H1 (cell line): Measurements from ENCODE around the gene DYRK1A. TPM values are rescaled to one million over a fixed set of nuclear protein-coding genes. Genes with fewer than 3 reads are reported as not detected.

Experiments
- CTCF ChIA-PET: fragments of 300-600 bp; sonication (Branson Sonifier 250); formaldehyde crosslinking; loops from one replicate; lab custom pipeline; 2021; ENCODE audit not compliant: partially characterized antibody; lab: Charles Lee
- POLR2A ChIA-PET: fragments of 300-600 bp; sonication (Branson Sonifier 250); formaldehyde crosslinking; loops from one replicate; lab custom pipeline; 2021; ENCODE audit warnings: inconsistent platforms; ENCODE audit not compliant: partially characterized antibody; lab: Charles Lee
- DNase-seq, 2 experiments: peaks; one replicate each; pipeline versions ENCODE4 v3.0.0 to v3.0.0-alpha.2; 2010 to 2022; ENCODE audit warnings: low spot score in 2 of 2, low read depth in 1 of 2, mixed read lengths in 1 of 2
- FAIRE-seq: peaks from 2 replicates; lab custom pipeline; 2011; peaks lifted over from hg19 to GRCh38; lab: Jason Lieb, UNC
- H2AFZ ChIP-seq: 2 replicates; pipeline ENCODE4 v1.8.1; 2012; ENCODE audit warnings: low read length, inconsistent platforms
- H2AK5ac ChIP-seq: 2 replicates; pipeline ENCODE4 v1.6.1; 2013; ENCODE audit warnings: low read depth, low read length
- H2BK120ac ChIP-seq: replicated peaks from 2 replicates; pipeline ENCODE3; 2013; ENCODE audit warnings: low read depth, low read length, inconsistent platforms
- H2BK12ac ChIP-seq: 2 replicates; pipeline ENCODE4 v1.6.1; 2013; ENCODE audit warnings: low read depth, low read length
- H2BK15ac ChIP-seq: 2 replicates; pipeline ENCODE4 v1.6.1; 2013; ENCODE audit warnings: low read length
- H2BK20ac ChIP-seq: 2 replicates; pipeline ENCODE4 v1.6.1; 2013; ENCODE audit warnings: low read length
- H2BK5ac ChIP-seq: 2 replicates; pipeline ENCODE4 v1.6.1; 2013; ENCODE audit warnings: low read depth, low read length
- H3K14ac ChIP-seq: 2 replicates; pipeline ENCODE4 v1.6.1; 2013; ENCODE audit warnings: inconsistent platforms; ENCODE audit not compliant: insufficient read length
- H3K18ac ChIP-seq: 2 replicates; pipeline ENCODE4 v1.6.1; 2013; ENCODE audit warnings: low read length; ENCODE audit errors: extremely low read depth
- H3K23ac ChIP-seq: 2 replicates; pipeline ENCODE4 v1.6.1; 2013; ENCODE audit warnings: inconsistent platforms; ENCODE audit not compliant: insufficient read length
- H3K23me2 ChIP-seq: 2 replicates; pipeline ENCODE4 v1.6.1; 2013; ENCODE audit warnings: low read depth, low read length
- H3K27ac ChIP-seq: 2 replicates; pipeline ENCODE4 v1.6.1; 2011; ENCODE audit warnings: low read depth, low read length, inconsistent platforms
- H3K27me3 ChIP-seq, 4 experiments: replicated peaks in 1 of 4; 1 replicate in 1 of 4; 2 replicates in 3 of 4; pipeline versions ENCODE4 v1.6.1 to v1.8.1; 2011 to 2013; ENCODE audit warnings: low read length in 3 of 4, mild to moderate bottlenecking in 3 of 4, inconsistent platforms in 2 of 4, mixed read lengths in 2 of 4, moderate library complexity in 1 of 4; ENCODE audit not compliant: control insufficient read depth in 3 of 4, insufficient read depth in 3 of 4; ENCODE audit errors: extremely low read depth in 1 of 4
- H3K36me3 ChIP-seq, 4 experiments: 2 replicates each; pipeline versions ENCODE4 v1.6.1 to v1.8.1; 2011 to 2013; ENCODE audit warnings: mild to moderate bottlenecking in 4 of 4, low read length in 3 of 4, moderate library complexity in 2 of 4, control low read depth in 1 of 4, inconsistent platforms in 1 of 4; ENCODE audit not compliant: insufficient read depth in 4 of 4, control insufficient read depth in 2 of 4
- H3K4ac ChIP-seq: replicated peaks from 2 replicates; pipeline ENCODE3; 2013; ENCODE audit warnings: low read length, low read depth, mixed read lengths, inconsistent platforms; ENCODE audit not compliant: insufficient read length
- H3K4me1 ChIP-seq, 4 experiments: replicated peaks in 1 of 4; 1 replicate in 1 of 4; 2 replicates in 3 of 4; pipeline versions ENCODE4 v1.6.1 to v1.8.1; 2011 to 2013; ENCODE audit warnings: low read length in 3 of 4, inconsistent platforms in 2 of 4, mixed read lengths in 1 of 4; ENCODE audit not compliant: insufficient read depth in 4 of 4, control insufficient read depth in 3 of 4
- H3K4me2 ChIP-seq, 2 experiments: 2 replicates each; pipeline versions ENCODE4 v1.6.1 to v1.8.1; 2011 to 2013; ENCODE audit warnings: low read depth in 2 of 2, low read length in 2 of 2, control low read depth in 1 of 2, inconsistent platforms in 1 of 2, mild to moderate bottlenecking in 1 of 2; ENCODE audit not compliant: insufficient read depth in 1 of 2
- H3K4me3 ChIP-seq, 4 experiments: fragments of 200-600, 300-600 bp in 1 of 4; sonication (generic), shearing (Covaris generic), sonication (Bioruptor Twin) in 1 of 4; 2 replicates each; pipeline versions ENCODE4 v1.5.1 to v1.8.1; 2011 to 2016; ENCODE audit warnings: low read length in 4 of 4, low read depth in 3 of 4, control low read depth in 2 of 4, inconsistent platforms in 2 of 4, mild to moderate bottlenecking in 2 of 4, mixed read lengths in 1 of 4, moderate library complexity in 1 of 4; ENCODE audit not compliant: insufficient read depth in 2 of 4; ENCODE audit errors: extremely low read depth in 1 of 4
- H3K56ac ChIP-seq: replicated peaks from 2 replicates; pipeline ENCODE3; 2013; ENCODE audit warnings: low read depth, mild to moderate bottlenecking, mixed read lengths, low read length, inconsistent platforms; ENCODE audit not compliant: insufficient read length
- H3K79me1 ChIP-seq: 2 replicates; pipeline ENCODE4 v1.6.1; 2013; ENCODE audit warnings: low read depth, low read length, control low read depth
- H3K79me2 ChIP-seq, 2 experiments: 2 replicates each; pipeline versions ENCODE4 v1.6.1 to v1.8.1; 2012 to 2013; ENCODE audit warnings: low read length in 2 of 2, mild to moderate bottlenecking in 2 of 2, inconsistent platforms in 1 of 2; ENCODE audit not compliant: insufficient read depth in 2 of 2, control insufficient read depth in 1 of 2
- H3K9ac ChIP-seq, 4 experiments: replicated peaks in 1 of 4; 1 replicate in 1 of 4; 2 replicates in 3 of 4; pipeline versions ENCODE4 v1.6.1 to v1.8.1; 2011 to 2013; ENCODE audit warnings: low read depth in 3 of 4, low read length in 3 of 4, control low read depth in 2 of 4, mild to moderate bottlenecking in 2 of 4, moderate library complexity in 2 of 4, inconsistent platforms in 1 of 4; ENCODE audit errors: extremely low read depth in 1 of 4
- H3K9me3 ChIP-seq, 2 experiments: 2 replicates each; pipeline versions ENCODE4 v1.6.1 to v1.8.1; 2012 to 2013; ENCODE audit warnings: mild to moderate bottlenecking in 2 of 2, moderate library complexity in 2 of 2, control low read depth in 1 of 2, inconsistent platforms in 1 of 2, low read depth in 1 of 2, low read length in 1 of 2, mixed read lengths in 1 of 2; ENCODE audit not compliant: insufficient read depth in 2 of 2
- H4K20me1 ChIP-seq, 2 experiments: replicated peaks in 1 of 2; 2 replicates each; pipeline versions ENCODE3 to v1.8.1; 2011 to 2013; ENCODE audit warnings: inconsistent platforms in 2 of 2, low read length in 2 of 2, mild to moderate bottlenecking in 1 of 2; ENCODE audit not compliant: insufficient read depth in 2 of 2, control insufficient read depth in 1 of 2
- H4K5ac ChIP-seq: 2 replicates; pipeline ENCODE4 v1.6.1; 2013; ENCODE audit warnings: low read length, low read depth, mixed read lengths, inconsistent platforms; ENCODE audit not compliant: insufficient read length
- H4K8ac ChIP-seq: 2 replicates; pipeline ENCODE4 v1.8.0; 2013; ENCODE audit warnings: mild to moderate bottlenecking, moderate library complexity, low read length, inconsistent platforms; ENCODE audit not compliant: insufficient read depth; ENCODE audit errors: extremely low read depth
- H4K91ac ChIP-seq: replicated peaks from 2 replicates; pipeline ENCODE3; 2013; ENCODE audit warnings: low read length, mixed read lengths, inconsistent platforms; ENCODE audit not compliant: insufficient read length
- ATF2 ChIP-seq: IDR thresholded peaks from 2 replicates; pipeline ENCODE4 v1.6.1; 2012; ENCODE audit warnings: low read length, inconsistent platforms
- CBX5 ChIP-seq: fragments of 300-800, 300-1000 bp; sonication (generic); IDR thresholded peaks from 2 replicates; pipeline ENCODE4 v1.7.1; 2016; ENCODE audit warnings: antibody characterized with exemption, low read length, low read depth
- EP300 ChIP-seq, 2 experiments: IDR thresholded peaks; 1 replicate in 1 of 2; 2 replicates in 1 of 2; pipeline ENCODE4 v1.6.1; 2011 to 2012; ENCODE audit warnings: low read depth in 2 of 2, low read length in 2 of 2, mild to moderate bottlenecking in 2 of 2, borderline replicate concordance in 1 of 2, inconsistent platforms in 1 of 2, moderate library complexity in 1 of 2
- POU5F1 ChIP-seq: IDR thresholded peaks from 2 replicates; pipeline ENCODE4 v1.6.1; 2011; ENCODE audit warnings: low read depth, mild to moderate bottlenecking, low read length, moderate library complexity
- SP2 ChIP-seq: IDR thresholded peaks from 2 replicates; pipeline ENCODE4 v1.6.1; 2012; ENCODE audit warnings: mild to moderate bottlenecking, low read length, inconsistent platforms
- SUZ12 ChIP-seq: fragments of 200-600 bp; sonication (generic); IDR thresholded peaks from 2 replicates; pipeline ENCODE4 v1.6.1; 2012; ENCODE audit warnings: mild to moderate bottlenecking, inconsistent platforms, low read length, moderate library complexity, mixed read lengths
- TBP ChIP-seq: IDR thresholded peaks from 2 replicates; pipeline ENCODE4 v1.6.1; 2011; ENCODE audit warnings: low read depth, low read length, improper control_type of control experiment
- WGBS, 2 experiments: shearing (Covaris generic) in 1 of 2; methylation state at CpG; one replicate each; pipeline versions ENCODE4 v1.1.6 to v1.1.7; 2013 to 2015; ENCODE audit warnings: low lambda C conversion rate in 2 of 2, mixed read lengths in 2 of 2, inconsistent platforms in 1 of 2, low coverage in 1 of 2, missing lambda C conversion rate in 1 of 2; ENCODE audit not compliant: insufficient replicate concordance in 2 of 2, insufficient coverage in 1 of 2, insufficient read length in 1 of 2; ENCODE audit errors: extremely low coverage in 1 of 2, missing lambda C conversion rate in 1 of 2; 5-methylcytosine and 5-hydroxymethylcytosine counted together
- polyA plus RNA-seq, 7 experiments: library from polyadenylated mRNA; depleted of rRNA in 3 of 7; stranded (reverse) in 5 of 7; unstranded in 2 of 7; fragments of >200 nt in 5 of 7; fragments of 200-250 nt in 2 of 7; gene quantifications; 1 replicate in 5 of 7; 2 replicates in 1 of 7; 4 replicates in 1 of 7; pipeline versions ENCODE4 v1.2.1 to v1.2.3, GENCODE V29; 2011 to 2013; ENCODE audit warnings: missing spikeins in 2 of 7, mixed read lengths in 2 of 7
- total RNA-seq: library from RNA; stranded (reverse); fragmentation: NEBNext Ultra II Directional; extraction: Animal tissue kit (Norgen Biotek cat#: 25700); gene quantifications from 2 replicates; pipeline ENCODE4 v1.2.1, GENCODE V29; 2021

DYRK1A gene
- total and polyA plus RNA-seq, 2 of the 8 experiments (the other 6 are each of a cell fraction or from before 2014, with no cell fraction given) = 61.1 to 62.2 TPM

- no peak overlapping the region for H3K4me2 ChIP-seq
- H3K4me3 ChIP-seq = no peak overlapping the region
- H2BK120ac ChIP-seq = no peak overlapping the region
- no peak overlapping the region for H3K56ac ChIP-seq
- ChIA-PET POLR2A (interaction anchor here (1.3 to 1.5 kb wide), 2 partner anchors 12 to 54 kb away, joined by 3 to 5 read pairs; no protein-coding TSS in a partner anchor), CTCF (interaction anchor here (0.7 kb wide), 1 partner anchor 40 kb away, joined by 3 read pairs; no protein-coding TSS in a partner anchor)
- no peak overlapping the region for H2BK20ac ChIP-seq
- no peak overlapping the region for H4K5ac ChIP-seq
- H3K4me1 ChIP-seq = peaks cover 0 to 5% (median 1%) of the 10 kb centered on the region in 4 experiments; a peak in 3 of 7 replicates
- H3K14ac ChIP-seq = no peak overlapping the region
- H3K4ac ChIP-seq = no peak overlapping the region
- peaks cover 0 to 5% of the 10 kb centered on the region in 2 experiments; a peak in 1 of 4 replicates for H3K9me3 ChIP-seq
- H3K9ac ChIP-seq = no peak overlapping the region
- H3K27ac ChIP-seq = no peak overlapping the region
- H2BK5ac ChIP-seq = no peak overlapping the region
- H3K23ac ChIP-seq = no peak overlapping the region
- H3K27me3 ChIP-seq = no peaks in the 10 kb centered on the region
- no peak overlapping the region for H2BK12ac ChIP-seq
- WGBS, 2 experiments = 100% methylated on average over 1 of the region's 1 CpG; no CpG with 5 or more reads in 1 of the 2 experiments
- no peak overlapping the region for H4K91ac ChIP-seq
- FAIRE-seq (no peak), DNase-seq (no peak)
- H3K23me2 ChIP-seq = no peaks in the 10 kb centered on the region
- TF ChIP-seq ATF2 (no peak), POU5F1 (no peak), TBP (no peak), EP300 (IDR thresholded peaks at IDR 0.05; ENCODE audit: borderline replicate concordance in 1 of 2, low read depth in 2 of 2, low read length in 2 of 2) (no peak), SP2 (no peak), SUZ12 (no peak), CBX5 (no peak)
- H3K36me3 ChIP-seq = peaks cover 0 to 24% (median 3%) of the 10 kb centered on the region in 4 experiments; a peak in 4 of 8 replicates
- peaks cover 13 to 22% of the 10 kb centered on the region in 2 experiments for H4K20me1 ChIP-seq
- no peak overlapping the region for H3K18ac ChIP-seq
- no peak overlapping the region for H2AK5ac ChIP-seq
- peaks cover 5% of the 10 kb centered on the region for H3K79me1 ChIP-seq
- H4K8ac ChIP-seq = no peak overlapping the region
- peaks cover 10 to 97% of the 10 kb centered on the region in 2 experiments; a peak in 3 of 4 replicates for H3K79me2 ChIP-seq
- H2BK15ac ChIP-seq = no peak overlapping the region
- H2AFZ ChIP-seq = no peak overlapping the region
These were observed 55.8 kb downstream of the DYRK1A start for GRCh38 chr21:37422382-37422781.
